ENCODE measurements around the gene PON3. TPM values are rescaled to one million over a fixed set of nuclear protein-coding genes. Genes with fewer than 3 reads are reported as not detected.
A peak's percentile ranks its signal among the peaks of the same experiment; 100 is the strongest.

The PON3 gene
- total RNA-seq, 5 donors from 2014 or later (not counting 1 experiment from before 2014, with no cell fraction given) = 0.28 to 0.41 TPM; not detected in 3

DNA sequence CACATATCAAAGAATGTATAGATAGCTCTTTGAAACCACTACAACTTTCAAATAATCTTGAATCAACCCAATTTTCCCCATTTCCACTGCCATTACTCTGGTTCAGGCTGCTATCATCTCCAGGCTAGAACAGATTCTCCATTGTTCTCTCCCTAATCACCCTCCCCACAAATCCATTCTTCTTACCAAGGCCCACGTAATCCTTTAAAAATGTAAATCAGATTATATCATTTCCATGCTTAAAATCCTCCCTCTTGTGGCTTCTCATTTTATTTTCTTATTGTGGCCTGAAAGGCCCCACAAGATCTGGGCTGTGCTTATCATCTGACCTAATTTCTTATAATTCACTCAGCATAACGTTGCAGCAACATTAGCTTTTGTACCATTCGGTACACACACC, 68.8 kb downstream of the PON3 start:
- DNase-seq (no peak), ATAC-seq (replicated peaks in 1 of 4) (no peak)
- Mint-ChIP-seq H3K4me3 (no peak overlapping the region), H3K36me3 (no peaks in the 10 kb centered on the region), H3K27me3 (peaks cover 12 to 13% of the 10 kb centered on the region in 2 donors), H3K4me1 (peaks cover 12 to 18% (median 16%) of the 10 kb centered on the region in 3 donors), H3K27ac (no peak overlapping the region), H3K9me3 (peaks cover 0 to 8% (median 0%) of the 10 kb centered on the region in 3 donors)
- H3K36me3 ChIP-seq (ENCODE audit: control insufficient read depth in 2 of 2, extremely low read depth in 1 of 2, insufficient read depth in 1 of 2, low read length in 1 of 2) = no peaks in the 10 kb centered on the region
- H3K27me3 ChIP-seq (replicated peaks in 1 of 2; ENCODE audit: control insufficient read depth in 2 of 2, extremely low read depth in 1 of 2, insufficient read depth in 2 of 2, low read length in 1 of 2) = peaks cover 0 to 7% of the 10 kb centered on the region in 2 experiments
- WGBS (ENCODE audit: insufficient coverage) = 84% methylated on average over 2 of the region's 3 CpGs
- ChIA-PET POLR2A (interaction anchor here in 1 of 2 donors (0.6 kb wide), 1 partner anchor 13 kb away, joined by 5 read pairs; no protein-coding TSS in a partner anchor), CTCF (interaction anchor here in 1 of 2 donors (0.6 kb wide), 1 partner anchor 11 kb away, joined by 4 read pairs; no protein-coding TSS in a partner anchor)
- peaks cover 3 to 6% of the 10 kb centered on the region in 2 experiments for H3K4me1 ChIP-seq (ENCODE audit: control insufficient read depth in 1 of 2, extremely low read depth in 1 of 2, insufficient read depth in 2 of 2, low read length in 2 of 2)
- no peak overlapping the region for H3K4me3 ChIP-seq (ENCODE audit: control insufficient read depth in 1 of 2, extremely low read depth in 1 of 2, low read length in 1 of 2)
- no peak overlapping the region for H3K27ac ChIP-seq (ENCODE audit: low read length)
- H3K9me3 ChIP-seq = no peaks in the 10 kb centered on the region

DNA sequence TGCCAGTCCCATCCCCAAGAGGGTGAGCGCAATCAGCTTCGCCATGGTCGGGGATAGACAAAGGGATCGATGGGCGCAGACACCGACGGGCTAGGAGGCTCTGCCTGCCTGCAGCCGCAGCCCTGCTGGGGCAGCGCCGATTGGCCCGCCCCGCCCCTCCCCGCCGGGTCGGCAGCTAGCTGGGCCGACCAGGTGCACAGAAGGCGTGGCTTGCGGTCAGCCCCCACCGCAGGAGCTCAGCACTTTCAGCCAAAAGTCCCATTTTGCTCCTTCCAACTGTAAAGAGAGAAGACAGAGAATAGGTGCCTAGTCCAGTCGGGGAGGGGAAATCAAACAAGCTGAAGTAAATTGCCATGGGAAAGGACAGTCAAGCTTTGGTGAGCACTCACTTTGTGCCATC, 71.7 kb downstream of the PON3 start, which contains the start of gene PON1:
Gene PON1 (minus strand): TSS at position 102 of the 400 bp plus-strand sequence. CDS start 57 bp downstream, at position 45.
- Mint-ChIP-seq H3K36me3 (no peaks in the 10 kb centered on the region), H3K4me3 (peak within 1 kb of the TSS in 1 of 3 donors; percentile 1), H3K4me1 (peaks cover 0 to 4% (median 0%) of the 10 kb centered on the region in 3 donors), H3K27ac (no peak within 1 kb of the TSS), H3K9me3 (peaks cover 0 to 8% (median 0%) of the 10 kb centered on the region in 3 donors), H3K27me3 (peaks cover 12 to 13% of the 10 kb centered on the region in 2 donors)
- peak in 3 of 4 experiments; percentile 38 to 53 (median 47) for ATAC-seq (replicated peaks in 1 of 4)
- 68% methylated on average over 15 of the region's 20 CpGs for WGBS (ENCODE audit: insufficient coverage)
- H3K27me3 ChIP-seq (replicated peaks in 1 of 2; ENCODE audit: control insufficient read depth in 2 of 2, extremely low read depth in 1 of 2, insufficient read depth in 2 of 2, low read length in 1 of 2) = peaks cover 0 to 7% of the 10 kb centered on the region in 2 experiments
- peak in 11 of 35 experiments; percentile 0 to 31 (median 15) for DNase-seq
- H3K9me3 ChIP-seq = no peaks in the 10 kb centered on the region
- H3K4me3 ChIP-seq (ENCODE audit: control insufficient read depth in 1 of 2, extremely low read depth in 1 of 2, low read length in 1 of 2) = peak within 1 kb of the TSS in 1 of 2 donors; percentile 44
- POLR2A ChIA-PET = no interaction called here
- H3K27ac ChIP-seq (ENCODE audit: low read length) = no peak within 1 kb of the TSS
- no peaks in the 10 kb centered on the region for H3K36me3 ChIP-seq (ENCODE audit: control insufficient read depth in 2 of 2, extremely low read depth in 1 of 2, insufficient read depth in 1 of 2, low read length in 1 of 2)
- peaks cover 0 to 3% of the 10 kb centered on the region in 2 experiments for H3K4me1 ChIP-seq (ENCODE audit: control insufficient read depth in 1 of 2, extremely low read depth in 1 of 2, insufficient read depth in 2 of 2, low read length in 2 of 2)
- CTCF ChIA-PET = no interaction called here

DNA sequence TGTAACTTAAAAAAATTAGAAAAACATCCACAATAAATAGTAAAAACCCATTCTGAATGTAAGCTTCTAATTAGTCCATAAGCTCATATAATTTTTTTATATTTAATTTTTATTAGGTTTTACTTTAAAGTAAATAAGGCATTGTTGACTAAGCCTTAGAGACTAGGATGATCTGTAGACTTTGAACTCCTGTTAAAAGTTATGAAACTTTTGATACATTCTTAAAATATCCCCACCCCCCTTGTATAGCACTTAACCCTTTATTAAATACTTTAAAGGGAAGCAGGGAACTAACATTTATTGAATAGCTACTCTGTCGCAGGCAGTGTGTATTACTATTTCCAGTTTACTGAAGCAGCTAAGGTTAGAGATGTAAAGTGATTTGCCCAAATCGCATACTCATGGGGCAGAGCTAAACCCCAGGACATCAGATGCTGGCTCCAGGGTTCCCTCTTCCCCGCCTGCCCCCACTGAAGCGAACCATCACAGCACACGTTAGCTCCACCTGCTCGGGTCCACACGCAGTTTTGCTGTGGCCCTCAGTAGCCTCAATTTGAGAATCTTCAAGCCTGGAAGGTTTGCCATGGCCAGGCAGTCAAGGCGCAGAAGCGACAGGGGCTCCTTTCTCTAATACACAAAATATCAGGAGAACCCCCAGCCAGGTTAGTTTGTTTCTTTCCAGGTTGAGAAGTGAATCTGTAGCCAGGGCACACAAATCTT, 72.6 kb downstream of the PON3 start:
- Mint-ChIP-seq H3K27ac (no peak overlapping the region), H3K4me1 (peaks cover 0 to 3% (median 0%) of the 10 kb centered on the region in 3 donors), H3K36me3 (no peaks in the 10 kb centered on the region), H3K4me3 (no peak overlapping the region), H3K9me3 (peaks cover 0 to 8% (median 0%) of the 10 kb centered on the region in 3 donors), H3K27me3 (peaks cover 12 to 13% of the 10 kb centered on the region in 2 donors)
- H3K27ac ChIP-seq (ENCODE audit: low read length) = no peak overlapping the region
- 100% methylated on average over 4 of the region's 9 CpGs for WGBS (ENCODE audit: insufficient coverage)
- H3K9me3 ChIP-seq = no peaks in the 10 kb centered on the region
- peaks cover 0 to 7% of the 10 kb centered on the region in 2 experiments for H3K27me3 ChIP-seq (replicated peaks in 1 of 2; ENCODE audit: control insufficient read depth in 2 of 2, extremely low read depth in 1 of 2, insufficient read depth in 2 of 2, low read length in 1 of 2)
- H3K4me3 ChIP-seq (ENCODE audit: control insufficient read depth in 1 of 2, extremely low read depth in 1 of 2, low read length in 1 of 2) = no peak overlapping the region
- DNase-seq = no peak
- H3K36me3 ChIP-seq (ENCODE audit: control insufficient read depth in 2 of 2, extremely low read depth in 1 of 2, insufficient read depth in 1 of 2, low read length in 1 of 2) = no peaks in the 10 kb centered on the region
- CTCF ChIA-PET = no interaction called here
- ATAC-seq (replicated peaks in 1 of 4) = no peak
- H3K4me1 ChIP-seq (ENCODE audit: control insufficient read depth in 1 of 2, extremely low read depth in 1 of 2, insufficient read depth in 2 of 2, low read length in 2 of 2) = peaks cover 0 to 3% of the 10 kb centered on the region in 2 experiments
- POLR2A ChIA-PET = no interaction called here

DNA sequence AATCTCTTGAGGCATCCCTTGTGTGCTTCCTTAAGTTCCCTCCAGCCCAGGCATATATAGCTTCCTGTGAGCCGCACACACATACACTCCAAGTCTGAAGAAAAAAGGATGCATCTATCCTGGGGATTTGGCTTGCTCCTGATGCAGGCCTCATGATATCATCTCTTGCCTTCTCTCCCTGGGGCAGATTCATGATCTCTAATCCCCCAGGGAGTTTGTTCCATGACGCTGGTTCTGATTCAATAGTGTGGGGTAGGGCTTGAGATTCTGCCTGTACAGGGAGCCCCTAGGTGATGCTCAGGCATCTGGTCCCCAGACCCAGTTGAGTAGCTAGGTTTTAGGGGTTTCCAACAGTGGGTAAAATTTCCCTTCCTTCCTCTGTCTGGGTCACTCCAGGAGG, 73.3 kb downstream of the PON3 start:
- H3K4me3 Mint-ChIP-seq = no peak overlapping the region
- peaks cover 0 to 7% (median 0%) of the 10 kb centered on the region in 3 donors for H3K9me3 Mint-ChIP-seq
- no peaks in the 10 kb centered on the region for H3K36me3 Mint-ChIP-seq
- no peak for DNase-seq
- CTCF ChIA-PET = no interaction called here
- H3K4me1 ChIP-seq (ENCODE audit: control insufficient read depth in 1 of 2, extremely low read depth in 1 of 2, insufficient read depth in 2 of 2, low read length in 2 of 2) = peaks cover 0 to 3% of the 10 kb centered on the region in 2 experiments
- H3K27ac ChIP-seq (ENCODE audit: low read length) = no peak overlapping the region
- H3K36me3 ChIP-seq (ENCODE audit: control insufficient read depth in 2 of 2, extremely low read depth in 1 of 2, insufficient read depth in 1 of 2, low read length in 1 of 2) = no peaks in the 10 kb centered on the region
- POLR2A ChIA-PET = no interaction called here
- peaks cover 0 to 7% of the 10 kb centered on the region in 2 experiments for H3K27me3 ChIP-seq (replicated peaks in 1 of 2; ENCODE audit: control insufficient read depth in 2 of 2, extremely low read depth in 1 of 2, insufficient read depth in 2 of 2, low read length in 1 of 2)
- no peaks in the 10 kb centered on the region for H3K9me3 ChIP-seq
- peaks cover 12 to 13% of the 10 kb centered on the region in 2 donors for H3K27me3 Mint-ChIP-seq
- ATAC-seq (replicated peaks in 1 of 4) = no peak
- 88% methylated on average over 1 of the region's 2 CpGs for whole genome bisulfite sequencing (ENCODE audit: insufficient coverage)
- H3K27ac Mint-ChIP-seq = no peak overlapping the region
- no peak overlapping the region for H3K4me3 ChIP-seq (ENCODE audit: control insufficient read depth in 1 of 2, extremely low read depth in 1 of 2, low read length in 1 of 2)
- peaks cover 0 to 3% (median 0%) of the 10 kb centered on the region in 3 donors for H3K4me1 Mint-ChIP-seq

GRCh38 chr7:95322396-95322795, 73.8 kb downstream of the PON3 start:
- H3K4me3 ChIP-seq (ENCODE audit: control insufficient read depth in 1 of 2, extremely low read depth in 1 of 2, low read length in 1 of 2) = no peak overlapping the region
- no peak overlapping the region for H3K4me3 Mint-ChIP-seq
- peaks cover 0 to 3% of the 10 kb centered on the region in 2 experiments for H3K4me1 ChIP-seq (ENCODE audit: control insufficient read depth in 1 of 2, extremely low read depth in 1 of 2, insufficient read depth in 2 of 2, low read length in 2 of 2)
- ATAC-seq (replicated peaks in 1 of 4) (no peak), DNase-seq (no peak)
- H3K27ac ChIP-seq (ENCODE audit: low read length) = no peak overlapping the region
- no peaks in the 10 kb centered on the region for H3K36me3 Mint-ChIP-seq
- H3K27me3 ChIP-seq (replicated peaks in 1 of 2; ENCODE audit: control insufficient read depth in 2 of 2, extremely low read depth in 1 of 2, insufficient read depth in 2 of 2, low read length in 1 of 2) = peaks cover 0 to 7% of the 10 kb centered on the region in 2 experiments
- peaks cover 0 to 3% (median 0%) of the 10 kb centered on the region in 3 donors for H3K9me3 Mint-ChIP-seq
- no peaks in the 10 kb centered on the region for H3K36me3 ChIP-seq (ENCODE audit: control insufficient read depth in 2 of 2, extremely low read depth in 1 of 2, insufficient read depth in 1 of 2, low read length in 1 of 2)
- peaks cover 12 to 13% of the 10 kb centered on the region in 2 donors for H3K27me3 Mint-ChIP-seq
- ChIA-PET CTCF (no interaction called here), POLR2A (no interaction called here)
- H3K27ac Mint-ChIP-seq = no peak overlapping the region
- WGBS (ENCODE audit: insufficient coverage) = no CpG with 5 or more reads among the region's 8 CpGs
- no peaks in the 10 kb centered on the region for H3K9me3 ChIP-seq
- peaks cover 0 to 3% (median 0%) of the 10 kb centered on the region in 3 donors for H3K4me1 Mint-ChIP-seq

GRCh38 chr7:95321720-95322119, 74.5 kb downstream of the PON3 start:
- POLR2A ChIA-PET = no interaction called here
- Histone ChIP-seq H3K36me3 (ENCODE audit: control insufficient read depth in 2 of 2, extremely low read depth in 1 of 2, insufficient read depth in 1 of 2, low read length in 1 of 2) (no peaks in the 10 kb centered on the region), H3K27ac (ENCODE audit: low read length) (no peak overlapping the region), H3K4me1 (ENCODE audit: control insufficient read depth in 1 of 2, extremely low read depth in 1 of 2, insufficient read depth in 2 of 2, low read length in 2 of 2) (peaks cover 0 to 3% of the 10 kb centered on the region in 2 experiments), H3K4me3 (ENCODE audit: control insufficient read depth in 1 of 2, extremely low read depth in 1 of 2, low read length in 1 of 2) (no peak overlapping the region), H3K9me3 (no peaks in the 10 kb centered on the region), H3K27me3 (replicated peaks in 1 of 2; ENCODE audit: control insufficient read depth in 2 of 2, extremely low read depth in 1 of 2, insufficient read depth in 2 of 2, low read length in 1 of 2) (peaks cover 0 to 7% of the 10 kb centered on the region in 2 experiments)
- no CpG with 5 or more reads among the region's 1 CpG for WGBS (ENCODE audit: insufficient coverage)
- CTCF ChIA-PET = no interaction called here
- ATAC-seq (replicated peaks in 1 of 4) (no peak), DNase-seq (no peak)
- peaks cover 12 to 13% of the 10 kb centered on the region in 2 donors for H3K27me3 Mint-ChIP-seq
- no peak overlapping the region for H3K4me3 Mint-ChIP-seq
- H3K36me3 Mint-ChIP-seq = no peaks in the 10 kb centered on the region
- no peaks in the 10 kb centered on the region for H3K9me3 Mint-ChIP-seq
- H3K4me1 Mint-ChIP-seq = peaks cover 0 to 3% (median 0%) of the 10 kb centered on the region in 3 donors
- no peak overlapping the region for H3K27ac Mint-ChIP-seq

All from T-cell (primary cell).